ENCODE measurements around the gene PRSS48.

The PRSS48 gene

DNA sequence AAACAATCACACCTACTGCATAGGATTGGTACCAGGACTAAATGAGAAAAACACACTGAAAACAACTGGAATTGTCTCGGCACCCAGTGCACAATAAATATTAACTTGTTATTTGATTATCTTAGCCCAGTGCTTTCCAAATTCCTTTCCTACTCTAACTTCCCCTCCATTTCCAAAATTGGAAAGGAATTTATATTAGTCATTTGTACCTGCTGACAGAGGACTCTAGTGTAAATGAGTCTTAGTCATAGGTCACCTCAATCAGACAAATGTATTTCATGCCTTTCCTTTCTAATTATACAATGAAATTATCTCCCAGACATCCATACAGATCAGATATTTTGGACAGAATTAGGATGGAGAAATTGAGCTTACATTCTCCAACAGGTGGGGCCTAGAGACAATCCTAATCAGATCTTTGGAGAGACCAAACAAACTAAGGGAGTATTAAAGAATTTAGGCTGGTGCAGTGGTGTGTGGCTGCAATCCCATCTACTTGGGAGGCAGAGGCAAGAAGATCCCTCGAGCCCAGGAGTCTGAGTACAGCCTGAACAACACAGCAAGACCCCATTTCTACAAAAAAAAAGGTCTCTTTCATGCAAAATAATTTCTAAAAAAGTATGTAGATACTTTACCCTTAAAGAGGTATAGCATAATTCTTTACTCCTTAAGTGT is 38.4 kb downstream of the PRSS48 start:
- in situ Hi-C loops (cut with HindIII; ENCODE audit: low sequenced_read_pairs), result no loop called here

DNA sequence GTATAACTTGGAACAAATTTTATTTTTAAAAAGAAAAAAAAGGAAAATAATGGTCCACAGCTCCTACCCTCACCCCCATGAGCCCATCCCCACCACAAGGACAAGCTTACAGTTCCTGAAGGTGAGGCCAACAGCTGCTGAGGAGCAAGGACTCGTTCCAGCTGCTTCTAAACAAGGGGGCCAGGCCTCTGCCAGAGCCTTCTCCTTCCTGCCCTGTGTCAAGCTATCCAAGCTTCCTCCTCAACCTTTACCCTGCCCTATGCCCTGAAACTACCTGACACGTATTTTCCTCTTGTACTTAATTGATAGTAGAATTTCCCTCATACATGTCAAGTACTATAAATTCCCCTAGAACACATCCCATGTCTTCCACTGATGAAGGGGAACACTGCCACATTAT is 39.7 kb downstream of the PRSS48 start:
- in situ Hi-C loops (cut with HindIII; ENCODE audit: low sequenced_read_pairs), result no loop called here

DNA sequence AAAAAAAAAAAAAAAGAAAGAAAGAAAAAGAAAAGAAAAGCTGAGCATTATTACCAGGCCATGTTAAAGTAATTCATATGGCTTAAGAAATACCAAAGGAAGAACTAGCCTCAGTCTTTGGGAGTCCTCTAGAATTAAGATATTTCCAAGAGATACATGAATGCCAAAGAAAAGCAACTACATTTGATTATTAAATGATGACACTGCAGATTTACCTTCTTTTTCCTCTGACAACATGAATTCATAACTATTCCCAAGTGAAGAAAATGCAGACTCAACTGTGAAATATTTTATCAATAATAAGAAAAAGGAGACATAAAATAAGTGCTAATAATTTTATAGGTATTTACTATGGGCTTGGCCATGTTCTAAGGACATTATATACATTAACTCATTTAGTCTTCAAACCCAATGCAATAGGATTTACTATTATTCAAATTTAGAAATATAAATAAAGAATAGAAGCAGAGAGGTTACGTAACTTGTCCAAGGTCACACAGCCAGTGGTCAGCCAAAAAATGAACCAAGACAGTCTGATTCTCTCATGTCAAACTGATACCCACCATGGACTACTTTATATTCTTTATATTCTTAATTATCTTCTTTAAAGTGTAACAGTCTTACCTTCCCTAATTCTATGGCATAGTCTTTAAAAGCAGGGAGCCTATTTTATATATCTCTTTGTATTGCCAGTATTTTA is 41.5 kb downstream of the PRSS48 start:
- in situ Hi-C loops (cut with HindIII; ENCODE audit: low sequenced_read_pairs), result no loop called here

DNA sequence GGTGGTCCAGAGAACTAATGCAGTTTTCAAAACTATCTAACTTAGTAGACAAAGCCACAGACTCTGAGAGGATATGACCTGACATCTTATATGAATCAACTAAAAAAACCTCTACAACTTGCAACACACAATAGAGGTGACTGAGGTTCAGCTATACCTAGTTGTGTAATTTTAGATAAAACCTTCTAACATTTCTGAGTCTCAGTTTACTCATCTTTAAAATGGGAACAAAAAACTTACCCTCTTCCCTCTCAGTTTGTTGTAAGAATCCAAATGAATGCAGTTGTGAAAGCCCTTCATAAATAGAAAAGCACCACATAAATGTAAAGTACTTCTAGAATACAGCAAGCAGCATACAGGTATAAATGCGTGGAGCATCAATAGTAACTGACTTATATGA is 42.5 kb downstream of the PRSS48 start:
- in situ Hi-C loops (cut with HindIII; ENCODE audit: low sequenced_read_pairs), result no loop called here

DNA sequence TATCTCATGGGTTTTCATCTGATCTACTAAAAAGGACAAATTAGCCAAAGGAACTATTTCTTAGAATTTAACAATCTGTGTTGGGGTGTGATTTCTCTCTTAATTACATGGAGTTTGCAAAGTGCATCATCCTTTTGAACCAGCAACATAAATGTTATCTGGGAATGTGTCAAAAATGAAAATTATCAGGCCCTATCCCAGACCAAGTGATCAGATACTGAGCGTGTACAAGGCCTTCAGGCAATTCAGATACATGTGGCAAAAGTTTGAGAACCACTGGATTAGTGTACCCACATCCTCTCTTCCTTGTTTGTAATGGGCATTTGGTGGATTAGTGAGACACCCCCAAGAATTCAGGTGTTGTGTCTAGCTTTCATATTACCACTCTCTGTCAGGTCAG is 44.6 kb downstream of the PRSS48 start:
- in situ Hi-C loops (cut with HindIII; ENCODE audit: low sequenced_read_pairs), result loop anchor here (5.0 kb wide), 1 partner anchor 51 kb away; no protein-coding TSS in a partner anchor

DNA sequence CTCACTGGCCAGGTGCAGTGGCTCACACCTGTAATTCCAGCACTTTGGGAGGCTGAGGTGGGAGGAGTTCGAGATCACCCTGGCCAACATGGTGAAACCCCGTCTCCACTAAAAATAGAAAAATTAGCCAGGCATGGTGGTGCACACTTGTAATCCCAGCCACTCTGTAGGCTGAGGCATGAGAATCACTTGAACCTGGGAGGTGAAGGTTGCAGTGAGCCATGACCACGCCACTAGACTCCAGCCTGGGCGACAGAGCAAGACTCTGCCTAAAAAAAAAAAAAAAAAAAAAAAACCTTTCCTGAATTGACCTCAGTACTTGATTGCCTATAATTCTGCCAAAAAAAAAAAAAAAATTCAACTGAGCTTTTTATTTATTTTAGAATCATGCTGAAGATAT is 45.2 kb downstream of the PRSS48 start:
- in situ Hi-C loops (cut with HindIII; ENCODE audit: low sequenced_read_pairs), result loop anchor here (5.0 kb wide), 1 partner anchor 50 kb away; no protein-coding TSS in a partner anchor

DNA sequence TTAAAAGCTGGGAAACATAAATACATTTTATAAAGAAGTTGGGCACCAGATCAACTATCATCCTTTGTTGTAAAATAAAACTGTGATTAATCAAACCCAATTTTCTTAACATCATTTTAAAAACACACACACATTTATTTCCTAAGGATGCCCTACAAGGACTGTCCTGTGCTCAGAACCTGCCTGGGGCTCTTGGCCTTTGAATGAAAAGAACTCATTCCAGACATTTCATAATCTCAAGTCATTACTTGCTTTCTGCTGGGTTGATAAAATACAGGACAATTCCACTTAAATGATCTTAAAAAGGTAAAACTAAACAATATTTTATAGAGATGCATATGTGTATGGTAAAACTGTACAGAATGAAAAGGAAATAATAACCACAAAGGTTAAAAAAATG is 45.6 kb downstream of the PRSS48 start:
- in situ Hi-C loops (cut with HindIII; ENCODE audit: low sequenced_read_pairs), result loop anchor here (5.0 kb wide), 1 partner anchor 50 kb away; no protein-coding TSS in a partner anchor

DNA sequence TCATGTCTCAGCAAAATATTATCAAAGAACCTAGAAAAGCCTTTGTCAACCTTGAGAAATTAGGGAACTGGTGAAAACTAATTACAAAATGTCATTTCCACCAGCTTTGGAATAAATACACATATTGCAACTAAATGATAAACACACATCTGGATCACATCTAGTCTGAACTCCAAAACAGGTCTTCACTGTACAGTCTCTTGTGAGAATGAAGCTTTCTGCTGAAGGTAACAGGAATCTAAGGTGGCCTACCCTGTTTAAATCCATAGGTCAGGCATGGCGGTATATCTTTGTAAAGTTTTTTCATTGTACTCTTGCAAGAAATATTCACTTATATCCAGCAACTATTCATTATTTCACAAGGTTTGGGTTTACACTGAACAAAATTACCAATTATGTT is 46.7 kb downstream of the PRSS48 start:
- in situ Hi-C loops (cut with HindIII; ENCODE audit: low sequenced_read_pairs), result loop anchor here (5.0 kb wide), 1 partner anchor 49 kb away; no protein-coding TSS in a partner anchor

DNA sequence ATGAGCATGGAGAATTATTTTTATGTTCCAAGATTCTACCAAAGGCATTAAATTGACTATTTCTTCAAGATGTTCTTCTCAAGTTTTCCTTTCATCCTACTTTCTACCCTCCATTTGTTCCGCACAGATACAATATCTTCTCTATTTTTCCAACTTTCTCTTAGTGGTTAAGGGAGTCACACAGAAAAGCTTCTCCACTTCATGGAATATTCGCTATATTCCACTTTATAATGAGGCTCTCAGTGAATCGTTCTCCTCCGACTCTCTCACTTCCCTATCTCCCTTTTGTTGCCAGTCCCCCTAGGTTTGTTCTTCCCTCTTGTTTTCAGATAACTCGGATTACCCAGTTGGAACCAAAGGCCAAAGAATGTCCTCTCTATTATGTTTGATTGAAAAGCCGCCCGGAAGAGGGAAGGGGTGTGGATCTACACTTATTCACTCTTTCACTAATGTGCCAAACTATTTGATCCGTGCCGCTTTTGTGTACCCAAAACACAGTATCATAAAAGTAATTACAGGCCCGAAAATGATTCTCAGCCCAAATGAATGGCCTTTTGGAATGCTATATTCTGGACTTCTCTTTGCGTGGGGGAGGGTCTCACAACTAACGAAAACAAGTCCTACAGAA is 47.3 kb downstream of the PRSS48 start:
- in situ Hi-C loops (cut with HindIII; ENCODE audit: low sequenced_read_pairs), result loop anchor here (5.0 kb wide), 1 partner anchor 48 kb away; no protein-coding TSS in a partner anchor

DNA sequence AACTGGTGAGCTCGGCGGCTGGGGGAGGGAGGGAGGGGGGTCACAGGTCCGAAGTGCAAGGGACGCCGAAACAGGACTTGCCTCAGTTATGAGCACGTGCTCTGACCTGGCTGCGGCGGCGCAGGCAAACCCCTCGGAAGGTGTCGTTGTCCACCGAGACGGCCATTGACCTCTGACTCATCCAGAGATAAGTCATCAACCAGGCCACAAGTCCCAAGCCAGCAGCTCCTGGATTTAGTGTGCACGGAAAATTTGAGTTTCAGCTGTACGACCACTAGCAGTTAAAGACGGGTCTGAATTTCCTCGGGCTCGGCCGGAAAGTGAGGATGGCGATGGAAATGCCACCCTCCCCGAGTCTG is 47.8 kb downstream of the PRSS48 start:
- in situ Hi-C loops (cut with HindIII; ENCODE audit: low sequenced_read_pairs), result loop anchor here (5.0 kb wide), 1 partner anchor 48 kb away; no protein-coding TSS in a partner anchor

DNA sequence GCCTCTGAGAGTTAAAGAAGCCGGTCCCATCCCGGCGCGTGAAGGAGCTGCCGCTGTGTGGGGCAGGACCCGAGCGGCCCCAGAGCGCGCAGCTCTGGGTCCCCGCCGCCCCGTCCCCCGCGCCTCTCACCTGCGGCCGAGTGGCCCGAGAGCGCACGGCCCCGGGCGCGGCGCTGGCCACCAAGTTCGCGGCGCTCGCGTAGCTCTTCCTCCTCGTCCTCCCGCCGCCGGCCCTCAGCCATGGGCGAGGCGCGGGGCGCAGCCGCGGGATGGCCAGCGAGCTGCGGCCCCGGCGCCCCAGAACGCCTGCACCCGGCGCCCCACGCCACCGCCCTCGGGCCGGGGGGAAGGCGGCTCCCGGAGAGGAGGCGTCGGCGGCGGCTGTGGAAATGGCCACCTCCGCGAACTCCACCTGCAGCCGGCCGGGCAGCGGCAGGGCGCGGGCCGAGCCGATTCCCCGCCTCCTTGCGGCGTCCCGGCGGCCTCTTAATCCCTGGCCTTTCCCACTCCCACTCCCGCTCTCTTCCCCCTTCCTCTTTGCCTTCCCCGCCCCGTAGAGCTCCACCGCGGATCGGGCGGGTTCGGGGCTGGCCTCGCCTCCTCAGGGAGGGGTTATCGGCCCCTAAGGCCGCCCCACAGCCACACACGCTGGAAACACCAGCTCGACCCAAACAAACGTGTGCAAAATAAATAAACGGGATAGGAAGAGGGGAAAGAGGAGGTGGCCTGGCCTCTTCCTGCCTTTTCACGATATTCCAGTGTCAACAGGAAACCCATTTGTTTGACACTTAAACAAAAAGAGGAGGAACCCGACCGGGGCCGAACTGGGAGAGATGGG is 48.4 kb downstream of the PRSS48 start, which contains the start of gene SH3D19:
Gene SH3D19, minus strand, starts transcription at position 495 of the 838 bp plus-strand sequence. Its CDS starts 253 bp downstream, at position 242.
- in situ Hi-C loops (cut with HindIII; ENCODE audit: low sequenced_read_pairs), result no loop called here

DNA sequence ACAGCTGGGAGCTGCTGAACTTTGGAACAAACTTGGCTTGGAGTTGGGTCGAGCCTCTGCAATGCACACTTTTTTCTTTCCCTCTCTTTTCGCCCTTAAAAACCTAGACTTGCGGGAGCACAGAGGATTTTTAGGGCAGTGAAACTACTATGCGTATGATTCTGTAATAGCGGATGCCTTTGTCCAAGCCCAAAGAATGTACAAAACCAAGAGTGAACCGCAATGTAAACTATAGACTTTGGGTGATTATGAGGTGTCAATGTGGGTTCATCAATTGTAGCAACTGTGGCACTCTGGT is 48.9 kb downstream of the PRSS48 start:
- in situ Hi-C loops (cut with HindIII; ENCODE audit: low sequenced_read_pairs), result no loop called here

DNA sequence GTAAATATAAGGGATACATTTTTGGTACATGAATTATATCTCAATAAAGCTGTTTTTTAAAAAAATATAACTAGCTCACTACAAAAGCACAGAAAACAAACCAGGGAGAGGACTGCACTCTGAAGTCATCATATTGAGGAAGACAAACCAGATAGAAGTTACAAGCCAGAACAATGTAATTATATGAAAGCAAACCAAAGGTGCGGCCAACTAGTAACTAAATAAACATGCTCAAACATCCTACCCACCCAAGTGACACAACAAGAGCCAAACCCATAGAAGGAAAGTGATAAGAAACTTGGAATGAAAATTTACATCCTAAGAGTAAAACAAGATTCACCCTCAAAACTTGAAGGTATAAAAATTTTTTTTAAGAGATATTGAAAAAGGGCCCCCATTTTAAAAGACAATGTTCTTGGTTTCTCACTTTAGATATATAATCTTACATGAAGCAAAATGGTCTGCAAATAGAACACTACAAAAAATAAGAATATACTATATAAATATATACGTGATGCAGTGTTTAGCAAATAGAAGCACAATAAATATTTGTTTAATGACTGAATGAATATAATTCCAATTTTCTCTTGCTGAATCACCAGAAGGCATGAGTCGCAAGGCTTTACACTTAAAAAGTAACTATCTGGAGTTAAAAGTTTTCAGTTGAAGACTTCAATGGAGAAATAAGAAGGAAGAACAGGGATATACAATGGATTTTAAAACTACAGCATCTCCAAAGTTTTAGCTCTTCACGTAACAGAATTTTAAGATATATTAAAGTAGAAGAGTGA is 52.5 kb downstream of the PRSS48 start:
- in situ Hi-C loops (cut with HindIII; ENCODE audit: low sequenced_read_pairs), result no loop called here

DNA sequence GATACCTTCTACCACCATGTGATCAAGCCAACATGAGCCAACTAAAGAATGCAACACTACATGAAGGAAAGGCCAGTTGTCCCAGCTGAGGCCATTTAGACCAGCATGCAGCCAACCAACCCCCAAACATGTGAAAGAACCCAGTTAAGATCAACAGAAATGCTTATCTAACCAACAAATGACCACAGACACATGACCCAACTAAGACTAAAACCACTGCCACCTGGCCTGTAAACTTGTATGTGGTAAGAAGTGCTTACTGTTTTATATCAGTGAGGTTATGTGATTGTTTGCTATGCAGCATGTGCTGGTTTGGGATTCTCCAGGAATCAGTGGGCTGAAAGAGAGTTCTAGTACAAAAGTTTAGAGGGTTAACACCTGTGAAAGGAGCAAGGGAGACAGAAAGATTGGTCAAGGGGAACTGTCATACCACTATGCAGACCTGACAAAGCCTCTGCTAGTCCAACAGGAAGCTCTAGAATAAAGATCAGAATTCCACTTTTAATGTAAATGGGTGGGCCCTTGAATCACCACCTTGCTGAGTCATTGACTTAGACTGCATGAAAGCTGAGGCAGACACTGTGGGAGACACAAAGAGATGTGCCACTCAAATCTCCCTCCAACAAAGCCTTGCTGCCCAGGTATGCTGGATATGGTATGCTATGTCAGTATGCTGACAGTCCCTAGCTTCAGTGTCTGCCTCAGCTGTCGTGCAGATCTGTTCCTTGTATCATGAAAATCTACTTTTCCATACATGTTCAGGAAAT is 54.5 kb downstream of the PRSS48 start:
- in situ Hi-C loops (cut with HindIII; ENCODE audit: low sequenced_read_pairs), result no loop called here

DNA sequence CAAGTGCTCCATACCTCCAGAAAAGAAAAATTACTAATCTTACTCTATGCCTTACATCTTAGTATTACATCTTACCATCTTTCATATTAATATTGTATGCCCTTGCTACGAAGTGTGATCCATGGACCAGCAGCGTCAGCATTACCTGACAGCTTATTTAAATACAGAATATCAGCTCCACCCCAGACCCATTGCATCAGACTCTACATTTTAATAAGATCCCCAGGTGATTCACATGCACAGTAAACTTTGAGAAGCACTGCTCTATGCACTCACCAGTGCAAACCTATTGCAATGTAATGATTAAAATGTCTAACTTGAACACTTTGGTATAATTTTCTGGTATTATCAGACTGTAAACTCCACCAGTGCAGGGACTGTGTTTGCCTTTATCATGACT is 62.5 kb downstream of the PRSS48 start:
- in situ Hi-C loops (cut with HindIII; ENCODE audit: low sequenced_read_pairs), result no loop called here

DNA sequence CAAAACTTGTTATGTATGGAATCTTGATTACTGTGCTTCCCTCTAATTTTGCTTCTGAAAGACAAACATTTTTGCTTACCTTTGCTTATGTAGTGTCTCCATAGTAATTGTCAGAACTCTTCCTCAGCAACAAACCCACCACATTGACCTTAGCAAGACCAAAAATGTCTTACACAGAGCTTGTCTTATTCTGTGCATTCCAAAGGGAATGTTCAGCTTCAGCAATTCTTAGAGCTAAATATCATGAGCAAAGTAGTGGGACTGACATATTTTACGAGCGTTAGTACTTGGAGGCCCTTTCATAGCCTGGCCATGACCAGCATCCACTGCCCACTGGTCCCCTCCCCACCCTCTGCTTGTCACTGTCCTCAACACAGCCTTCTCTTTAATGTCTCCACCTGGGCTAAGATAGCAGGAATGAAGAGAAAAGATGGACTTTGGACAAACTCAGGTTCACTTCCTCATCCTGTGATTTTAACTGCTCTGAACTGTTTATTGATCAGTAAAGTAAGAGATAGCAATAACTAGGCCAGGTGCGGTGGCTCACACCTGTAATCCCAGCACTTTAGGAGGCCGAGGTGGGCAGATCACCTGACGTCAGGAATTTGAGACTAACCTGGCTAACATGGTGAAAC is 63.9 kb downstream of the PRSS48 start:
- in situ Hi-C loops (cut with HindIII; ENCODE audit: low sequenced_read_pairs), result no loop called here
